Muscle of back (tissue), 11 donors: ENCODE measurements around the gene SEC14L5. TPM values are rescaled to one million over a fixed set of nuclear protein-coding genes. Genes with fewer than 3 reads are reported as not detected.
A peak's percentile ranks its signal among the peaks of the same experiment; 100 is the strongest.

Experiments
- DNase-seq, 3 donors: peaks; one replicate each; pipeline versions ENCODE4 v3.0.0 to v3.0.0-alpha.2; 2013
- polyA plus RNA-seq, 10 donors: library from polyadenylated mRNA; unstranded; fragments of 120-200 nt; gene quantifications; one replicate each; pipeline ENCODE4 v1.2.1, GENCODE V29; 2013; ENCODE audit not compliant: insufficient read length in 10 of 10

SEC14L5 gene
- polyA plus RNA-seq, 10 donors: 0.52 to 1.3 (median 0.80) TPM

DNA sequence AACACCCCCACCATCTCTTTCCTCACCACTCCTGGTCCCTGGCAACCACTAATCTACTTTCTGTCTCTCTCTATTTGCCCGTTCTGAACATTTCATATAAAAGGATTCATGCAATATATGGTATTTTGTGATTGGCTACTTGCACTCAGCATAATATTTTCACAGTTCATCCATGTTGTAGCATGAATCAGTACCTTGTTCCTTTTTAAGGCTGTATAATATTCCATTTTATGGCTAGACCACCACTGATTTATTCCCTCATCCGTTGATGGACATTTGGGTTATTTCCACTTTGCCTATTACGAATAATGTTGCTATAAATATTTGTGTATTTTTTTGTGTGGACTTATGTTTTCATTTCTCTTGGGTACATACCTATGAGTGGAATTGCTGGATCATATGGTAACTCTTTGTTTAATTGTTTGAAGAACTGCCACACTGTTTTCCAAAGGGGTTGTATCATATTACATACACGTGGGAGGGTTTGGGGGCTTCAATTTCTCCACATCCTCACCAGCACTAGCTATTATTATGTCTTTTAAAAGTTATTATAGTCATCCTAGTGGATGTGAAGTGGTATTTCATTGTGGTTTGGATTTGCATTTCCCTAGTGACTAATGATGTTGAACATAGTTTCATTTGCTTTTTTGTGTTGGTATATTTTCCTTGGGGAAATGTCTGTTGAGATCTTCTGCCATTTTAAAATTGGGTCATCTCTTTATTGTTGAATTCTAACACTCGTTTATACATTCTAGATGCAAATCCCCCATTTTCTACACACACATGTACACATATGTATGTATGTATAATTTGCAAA, 26.3 kb downstream of the SEC14L5 start:
- no peak for DNase-seq

DNA sequence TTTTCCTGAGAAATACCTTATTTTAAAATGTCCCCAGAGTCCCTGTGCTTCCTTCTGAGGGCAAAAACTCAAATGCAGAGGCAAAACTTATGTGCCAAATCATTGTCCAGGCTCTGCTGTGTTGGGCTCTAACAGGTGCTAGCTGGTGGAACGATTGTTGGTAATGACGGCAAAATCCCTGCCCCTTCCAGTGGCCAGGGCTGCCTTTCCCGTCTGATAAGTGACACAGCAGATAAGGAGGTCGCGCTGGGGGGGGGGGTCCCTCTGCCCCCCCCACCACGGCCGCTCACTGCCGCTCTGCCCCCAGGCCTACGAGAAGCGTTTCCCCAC, 29.1 kb downstream of the SEC14L5 start:
- DNase-seq: no peak

DNA sequence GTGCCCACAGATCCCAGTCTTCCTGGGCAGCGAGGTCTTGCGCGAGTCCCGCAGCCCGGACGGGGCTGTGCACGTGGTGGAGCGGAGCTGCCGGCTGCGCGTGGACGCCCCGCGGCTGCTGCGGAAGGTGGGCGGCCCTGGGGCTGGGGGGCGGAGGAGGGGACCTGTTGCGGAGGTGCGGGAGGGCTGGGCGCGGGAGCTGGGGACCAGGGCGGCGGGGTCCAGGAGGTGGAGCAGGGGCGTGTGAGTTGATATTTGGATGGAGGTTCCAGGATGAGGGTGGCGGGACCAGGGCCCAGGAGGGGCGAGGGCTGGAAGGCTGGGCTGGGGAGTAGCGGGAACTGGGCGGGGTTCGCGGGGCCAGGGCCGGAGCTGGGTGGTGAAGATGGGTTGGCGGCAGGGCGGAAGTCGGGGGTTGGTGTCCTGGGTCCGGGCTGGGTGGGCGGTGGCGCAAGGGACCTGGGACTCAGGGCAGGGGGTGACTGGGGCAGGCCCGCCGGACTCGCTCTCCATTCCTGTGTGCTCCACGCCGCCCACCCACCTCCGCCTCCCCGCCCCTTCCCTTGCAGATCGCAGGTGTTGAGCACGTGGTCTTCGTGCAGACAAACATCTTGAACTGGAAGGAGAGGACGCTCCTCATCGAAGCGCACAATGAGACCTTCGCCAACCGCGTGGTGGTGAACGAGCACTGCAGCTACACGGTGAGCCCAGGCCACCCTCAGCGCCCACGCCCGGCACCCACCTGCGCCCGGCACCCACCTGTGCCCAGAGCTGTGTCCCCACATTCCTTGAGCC, 29.6 kb downstream of the SEC14L5 start:
- DNase-seq: no peak

DNA sequence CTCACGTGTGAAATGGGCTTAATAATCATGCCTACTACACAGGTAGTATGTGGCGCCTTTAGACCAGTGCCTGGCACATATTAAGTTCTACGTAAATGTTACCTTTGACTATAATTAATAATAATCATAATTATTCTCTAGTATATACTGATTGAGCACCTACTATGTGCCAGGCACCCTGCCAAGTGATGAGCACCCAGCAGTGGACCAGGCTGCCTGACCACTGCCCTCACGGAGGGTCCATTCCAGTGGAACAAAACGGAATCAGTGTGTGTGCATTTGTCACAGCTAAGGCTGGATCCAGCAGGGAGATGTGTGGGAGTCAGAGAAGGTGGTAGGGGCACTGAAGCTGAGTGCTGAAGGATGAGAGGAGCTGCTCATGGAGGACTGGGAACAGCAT, 30.5 kb downstream of the SEC14L5 start:
- DNase-seq: no peak

DNA sequence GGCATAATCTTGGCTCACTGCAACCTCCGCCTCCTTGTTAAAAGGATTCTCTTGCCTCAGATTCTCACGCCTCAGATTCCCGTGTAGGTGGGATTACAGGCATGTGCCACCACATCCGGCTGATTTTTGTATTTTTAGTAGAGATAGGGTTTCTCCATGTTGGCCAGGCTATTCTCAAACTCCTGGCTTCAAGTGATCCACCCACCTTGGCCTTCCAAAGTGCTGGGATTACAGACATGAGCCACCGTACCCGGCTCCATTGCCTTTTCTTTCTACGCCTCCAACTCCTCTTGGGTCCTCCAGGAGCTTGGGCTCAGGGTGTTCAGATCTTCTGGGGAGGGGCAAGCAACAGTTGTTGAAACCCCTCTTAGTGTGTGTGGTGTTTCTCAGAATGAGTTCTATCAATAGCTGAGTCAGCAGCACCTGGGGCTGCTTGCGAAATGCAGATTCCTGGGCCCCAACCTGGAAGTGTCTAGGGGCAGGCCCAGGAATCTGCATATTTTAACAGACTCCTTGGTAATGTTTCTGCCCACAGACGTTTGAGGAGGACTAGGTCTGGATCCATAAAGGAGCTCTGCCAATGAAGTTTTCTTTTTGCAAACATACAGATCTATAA, 31.4 kb downstream of the SEC14L5 start:
- no peak for DNase-seq

DNA sequence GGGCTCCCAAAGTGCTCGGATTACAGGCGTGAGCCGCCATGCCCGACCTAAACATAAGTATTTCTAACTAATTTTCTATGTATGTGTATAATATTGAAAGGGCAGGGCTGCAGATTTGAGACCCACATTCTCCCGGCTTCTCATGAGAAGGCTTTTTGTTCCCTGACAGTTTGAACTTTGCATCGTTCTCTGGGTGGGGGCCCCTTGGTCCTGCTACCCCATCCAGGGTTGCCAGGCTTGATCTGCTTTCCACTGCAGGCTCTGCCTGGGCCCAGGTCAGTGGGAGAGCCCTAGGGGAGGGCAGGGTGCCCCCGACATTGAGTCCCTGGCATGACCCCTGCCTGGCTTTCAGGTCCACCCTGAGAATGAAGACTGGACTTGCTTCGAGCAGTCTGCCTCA, 32.3 kb downstream of the SEC14L5 start:
- DNase-seq: no peak

DNA sequence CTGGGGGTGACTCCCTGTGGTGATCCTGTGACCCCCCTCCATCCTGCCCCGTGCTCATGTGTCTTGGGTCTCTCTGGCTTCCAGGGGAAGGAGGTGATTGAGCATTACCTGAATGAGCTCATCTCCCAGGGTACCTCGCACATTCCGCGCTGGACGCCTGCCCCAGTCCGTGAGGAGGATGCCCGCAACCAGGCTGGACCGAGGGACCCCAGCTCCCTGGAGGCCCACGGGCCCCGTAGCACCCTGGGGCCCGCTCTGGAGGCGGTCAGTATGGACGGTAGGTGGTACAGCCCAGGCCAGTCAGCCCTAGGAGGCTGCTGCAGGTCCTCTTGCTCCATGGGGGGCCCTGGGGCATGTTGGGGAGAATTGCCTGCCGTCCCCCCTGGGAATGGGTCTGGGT, 33.6 kb downstream of the SEC14L5 start:
- no peak for DNase-seq

DNA sequence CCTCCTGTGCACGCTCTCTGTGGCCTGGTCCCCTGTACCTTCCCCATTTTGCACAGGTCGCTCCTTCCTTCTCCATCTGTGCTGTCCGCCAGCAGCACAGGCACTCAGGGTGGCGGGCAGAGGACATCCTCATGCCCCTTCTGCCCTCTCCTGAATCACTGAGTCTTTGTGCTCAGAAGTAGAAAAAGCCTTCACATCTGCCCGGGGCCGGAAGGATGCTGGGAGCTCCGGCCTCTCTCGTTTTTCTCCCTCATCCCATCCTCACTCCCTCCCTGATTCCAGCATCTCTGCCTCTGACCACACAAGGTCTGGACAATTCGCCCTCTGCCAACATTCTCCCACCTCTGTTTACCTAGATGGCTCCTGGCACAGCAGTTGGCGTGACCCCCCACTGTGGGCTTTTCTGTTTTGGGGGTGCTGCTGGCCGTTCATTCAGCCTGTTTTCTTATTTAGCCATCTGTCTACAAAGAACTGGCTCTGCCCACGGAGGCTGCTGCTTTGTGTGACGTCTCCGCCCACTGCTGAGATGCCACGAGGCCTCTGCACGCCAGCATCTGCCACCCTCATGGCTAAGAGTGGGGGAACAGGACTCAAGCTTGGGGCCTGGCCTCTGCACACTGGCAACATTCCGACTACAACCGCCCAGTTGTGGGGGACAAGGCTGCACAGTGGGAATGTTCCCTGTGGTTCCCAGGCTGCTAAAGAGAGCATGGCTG, 36.7 kb downstream of the SEC14L5 start:
- DNase-seq: no peak

DNA sequence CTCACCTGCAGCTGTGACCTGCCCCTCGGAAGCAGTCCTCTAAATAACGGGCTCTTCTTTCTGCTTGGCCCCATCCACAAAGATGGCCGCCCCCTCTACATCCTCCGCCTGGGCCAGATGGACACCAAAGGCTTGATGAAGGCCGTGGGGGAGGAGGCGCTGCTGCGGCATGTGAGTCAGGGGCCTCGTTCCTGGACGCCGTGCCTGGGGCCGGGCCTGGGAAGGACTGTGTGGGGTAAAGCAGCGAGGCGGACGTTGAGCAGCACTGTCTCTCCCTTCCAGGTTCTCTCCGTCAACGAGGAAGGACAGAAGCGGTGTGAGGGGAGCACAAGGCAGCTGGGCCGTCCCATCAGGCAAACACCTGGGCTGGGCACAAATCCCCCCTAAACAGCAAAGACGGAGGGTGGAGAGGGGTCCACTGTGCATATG, 42.5 kb downstream of the SEC14L5 start:
- DNase-seq: no peak

DNA sequence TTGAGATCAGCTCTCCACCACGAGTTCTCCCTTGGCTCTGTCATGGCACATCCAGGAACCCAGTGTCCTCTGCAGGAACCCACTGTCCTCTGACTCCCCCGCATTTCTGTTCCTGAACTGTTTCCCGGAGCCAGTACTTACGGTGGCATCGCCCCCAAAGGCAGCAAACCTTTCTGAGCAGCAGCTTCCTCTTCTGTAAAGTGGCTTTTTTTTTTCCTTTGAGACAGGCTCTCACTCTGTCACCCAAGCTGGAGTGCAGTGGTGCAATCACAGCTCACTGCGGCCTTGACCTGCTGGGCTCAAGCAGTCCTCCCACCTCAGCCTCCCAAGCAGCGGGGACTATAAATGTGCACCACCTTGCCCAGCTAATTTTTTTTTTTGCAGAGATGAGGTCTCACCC, 43.4 kb downstream of the SEC14L5 start:
- DNase-seq: no peak

DNA sequence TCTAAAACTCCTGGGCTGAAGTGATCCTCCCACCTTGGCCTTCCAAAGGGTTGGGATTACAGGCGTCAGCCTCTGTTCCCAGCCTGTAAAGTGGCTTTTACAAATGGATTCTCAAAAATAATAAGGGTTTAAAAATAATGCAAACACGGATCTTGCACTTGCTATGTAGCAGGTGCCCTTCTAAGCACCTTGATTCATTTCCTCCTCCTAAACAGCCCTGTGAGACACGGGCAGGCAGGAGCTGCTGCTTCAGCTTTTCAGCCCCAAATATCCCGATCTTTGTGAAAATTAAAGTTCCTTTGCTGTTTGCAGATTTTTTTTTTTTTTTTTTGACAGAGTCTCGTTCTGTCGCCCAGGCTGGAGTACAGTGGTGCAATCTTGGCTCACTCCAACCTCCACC, 43.9 kb downstream of the SEC14L5 start:
- no peak for DNase-seq

DNA sequence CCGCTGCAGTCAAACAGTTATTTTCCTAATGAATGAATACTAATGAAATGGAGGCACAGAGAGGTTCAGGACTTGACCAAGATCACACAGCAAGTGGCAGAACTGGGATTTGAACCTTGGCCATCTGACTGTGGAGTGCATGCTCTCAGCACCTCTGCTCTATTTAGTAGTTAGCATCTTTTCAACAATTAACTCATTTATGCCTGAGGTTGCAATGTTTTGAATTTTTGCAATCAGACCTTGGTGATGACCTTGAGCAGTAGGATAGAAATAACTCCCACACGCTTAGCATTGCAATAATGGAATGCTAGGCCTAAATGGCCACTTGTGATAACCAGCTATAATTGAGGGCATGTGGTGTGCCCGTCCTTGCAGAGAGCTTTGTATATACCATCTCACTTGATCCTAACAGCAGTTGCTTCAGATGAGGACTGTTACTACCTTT, 44.6 kb downstream of the SEC14L5 start:
- DNase-seq: no peak

DNA sequence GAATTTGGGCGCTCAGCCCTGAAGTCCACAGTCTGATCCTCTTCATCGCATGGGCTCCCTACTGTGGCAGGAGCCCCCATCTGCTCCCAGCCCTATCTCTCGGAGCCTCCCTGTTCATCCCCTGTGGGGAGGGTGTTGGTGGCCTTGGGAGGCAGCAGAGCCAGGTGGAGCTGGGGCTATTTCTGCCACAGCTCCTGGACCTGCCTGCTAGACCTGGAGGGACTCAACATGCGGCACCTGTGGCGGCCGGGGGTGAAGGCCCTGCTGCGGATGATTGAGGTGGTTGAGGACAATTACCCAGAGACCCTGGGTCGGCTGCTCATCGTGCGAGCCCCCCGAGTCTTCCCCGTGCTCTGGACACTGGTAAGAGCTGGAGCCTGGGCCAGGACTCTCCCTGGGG, 45.1 kb downstream of the SEC14L5 start:
- no peak for DNase-seq

DNA sequence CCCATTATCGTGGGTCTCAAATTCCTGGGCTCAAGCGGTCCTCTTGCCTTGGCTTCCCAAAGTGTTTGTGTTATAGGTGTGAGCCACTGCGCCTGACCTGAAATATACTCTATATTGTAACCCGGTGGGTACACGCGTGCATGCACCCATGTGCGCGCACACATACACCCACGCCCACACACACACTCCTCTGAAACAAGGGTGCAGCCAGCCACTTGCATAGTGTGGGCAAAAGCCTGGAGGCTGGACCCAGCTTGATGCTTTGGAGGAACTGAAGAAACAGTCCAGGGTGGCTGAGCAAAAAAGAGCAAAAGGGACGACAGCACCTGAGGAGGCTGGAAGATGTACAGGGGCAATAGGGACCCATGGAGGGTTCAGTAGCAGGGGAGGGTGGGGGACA, 45.7 kb downstream of the SEC14L5 start:
- no peak for DNase-seq

DNA sequence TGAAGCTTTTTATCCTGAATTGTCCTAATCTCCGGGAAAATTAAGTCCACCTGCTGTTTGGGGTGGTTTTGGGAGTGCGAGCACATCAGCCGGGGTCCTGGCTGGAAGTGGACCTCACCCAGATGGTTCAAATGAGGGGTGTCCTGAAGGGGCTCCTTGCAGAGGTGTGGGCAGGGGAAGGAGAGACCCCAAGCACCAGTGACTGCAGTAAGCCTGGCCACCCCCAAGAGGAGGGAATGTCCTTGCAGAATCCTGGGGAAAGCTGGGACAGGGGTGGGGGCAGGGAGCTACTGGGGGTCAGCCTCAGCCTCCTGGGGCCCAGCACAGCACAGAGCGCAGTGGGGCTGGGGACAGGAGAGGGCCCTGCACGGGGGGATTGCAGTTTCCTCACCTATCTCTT, 46.2 kb downstream of the SEC14L5 start:
- DNase-seq: no peak

DNA sequence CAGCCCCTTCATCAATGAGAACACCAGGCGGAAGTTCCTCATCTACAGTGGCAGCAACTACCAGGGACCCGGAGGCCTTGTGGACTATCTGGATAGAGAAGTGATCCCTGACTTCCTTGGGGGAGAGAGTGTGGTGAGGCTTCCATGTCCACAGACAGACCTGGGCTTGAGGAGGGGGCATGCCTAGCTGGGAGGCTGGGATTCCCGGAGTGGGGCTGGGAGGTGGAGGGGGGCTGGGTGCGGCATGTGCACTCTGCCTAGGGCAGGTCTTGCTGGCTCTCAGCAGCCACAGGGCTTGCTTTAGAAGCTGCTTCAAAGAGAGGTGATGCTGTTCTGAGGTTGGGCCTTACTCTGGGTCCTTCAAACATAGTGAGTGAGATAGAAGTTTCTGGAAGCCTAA, 47.8 kb downstream of the SEC14L5 start:
- DNase-seq: no peak

DNA sequence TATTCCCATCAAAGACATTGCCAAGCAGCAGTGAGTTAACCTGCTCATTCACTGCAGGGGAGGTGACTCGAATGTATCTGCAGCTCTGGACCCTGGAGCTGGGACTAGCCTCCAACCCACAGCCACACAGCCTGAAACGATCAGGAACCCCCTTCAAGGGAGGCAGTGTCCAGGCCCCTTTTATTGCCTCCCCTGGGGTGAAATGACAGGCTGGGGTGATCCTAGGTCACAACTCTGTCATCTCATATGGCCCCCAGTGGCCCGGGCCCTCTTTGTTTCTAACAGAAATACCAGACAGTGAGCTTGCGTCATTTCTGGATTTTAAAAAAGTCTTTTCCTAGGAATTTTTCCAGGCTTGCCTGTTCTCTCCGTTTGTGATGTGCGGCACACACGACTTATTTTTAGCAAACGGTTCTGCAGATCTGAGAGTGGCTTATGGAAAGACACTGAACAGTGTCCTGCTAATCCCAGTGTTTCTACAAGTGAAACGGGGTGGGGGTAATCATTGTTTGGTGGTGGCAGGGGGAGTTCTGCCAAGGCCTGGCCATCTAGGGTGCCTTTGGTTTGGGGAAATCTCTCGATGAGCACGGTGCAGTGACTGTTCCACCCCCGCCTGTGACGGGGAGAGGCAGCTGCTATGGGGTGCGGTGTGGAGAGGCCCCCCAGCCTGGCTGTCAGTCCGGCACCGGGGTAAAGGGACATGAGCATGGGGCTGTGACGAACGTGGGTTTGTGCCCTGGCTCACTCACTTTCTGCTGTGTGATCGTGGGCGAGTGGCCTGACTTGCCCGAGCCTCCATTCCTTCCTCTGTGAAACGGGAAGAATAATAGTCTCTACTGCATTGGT, 48.4 kb downstream of the SEC14L5 start:
- DNase-seq: peak in 2 of 3 donors; percentile 29 to 48

DNA sequence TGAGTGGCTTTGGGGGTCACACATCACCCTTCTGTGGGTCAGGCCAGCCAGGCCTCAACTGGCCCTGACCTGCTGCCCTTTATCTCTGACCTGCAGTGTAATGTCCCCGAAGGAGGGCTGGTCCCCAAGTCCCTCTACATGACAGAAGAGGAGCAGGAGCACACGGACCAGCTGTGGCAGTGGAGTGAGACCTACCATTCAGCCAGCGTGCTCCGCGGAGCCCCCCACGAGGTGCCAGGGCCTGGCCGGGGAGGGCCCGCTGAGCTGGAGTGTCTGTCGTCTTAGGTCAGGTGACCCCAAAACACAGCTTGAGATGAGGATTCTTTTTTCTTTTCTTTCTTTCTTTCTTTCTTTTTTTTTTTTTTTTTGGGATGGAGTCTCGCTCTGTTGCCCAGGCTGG, 49.1 kb downstream of the SEC14L5 start:
- no peak for DNase-seq

DNA sequence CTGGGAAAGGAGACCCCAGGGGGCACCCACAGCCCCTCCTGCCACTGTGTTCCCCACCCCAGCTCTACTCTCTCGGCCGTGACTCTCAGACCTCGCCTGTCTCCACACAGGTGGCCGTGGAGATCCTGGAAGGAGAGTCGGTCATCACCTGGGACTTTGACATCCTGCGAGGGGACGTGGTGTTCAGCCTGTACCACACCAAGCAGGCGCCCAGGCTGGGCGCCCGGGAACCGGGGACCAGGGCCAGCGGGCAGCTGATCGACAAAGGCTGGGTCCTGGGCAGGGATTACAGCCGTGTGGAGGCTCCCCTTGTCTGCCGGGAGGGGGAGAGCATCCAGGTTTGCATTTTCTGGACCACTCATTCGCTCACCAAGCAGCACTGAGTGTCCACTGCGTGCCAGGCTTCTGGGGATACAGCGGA, 50.2 kb downstream of the SEC14L5 start:
- DNase-seq: no peak

DNA sequence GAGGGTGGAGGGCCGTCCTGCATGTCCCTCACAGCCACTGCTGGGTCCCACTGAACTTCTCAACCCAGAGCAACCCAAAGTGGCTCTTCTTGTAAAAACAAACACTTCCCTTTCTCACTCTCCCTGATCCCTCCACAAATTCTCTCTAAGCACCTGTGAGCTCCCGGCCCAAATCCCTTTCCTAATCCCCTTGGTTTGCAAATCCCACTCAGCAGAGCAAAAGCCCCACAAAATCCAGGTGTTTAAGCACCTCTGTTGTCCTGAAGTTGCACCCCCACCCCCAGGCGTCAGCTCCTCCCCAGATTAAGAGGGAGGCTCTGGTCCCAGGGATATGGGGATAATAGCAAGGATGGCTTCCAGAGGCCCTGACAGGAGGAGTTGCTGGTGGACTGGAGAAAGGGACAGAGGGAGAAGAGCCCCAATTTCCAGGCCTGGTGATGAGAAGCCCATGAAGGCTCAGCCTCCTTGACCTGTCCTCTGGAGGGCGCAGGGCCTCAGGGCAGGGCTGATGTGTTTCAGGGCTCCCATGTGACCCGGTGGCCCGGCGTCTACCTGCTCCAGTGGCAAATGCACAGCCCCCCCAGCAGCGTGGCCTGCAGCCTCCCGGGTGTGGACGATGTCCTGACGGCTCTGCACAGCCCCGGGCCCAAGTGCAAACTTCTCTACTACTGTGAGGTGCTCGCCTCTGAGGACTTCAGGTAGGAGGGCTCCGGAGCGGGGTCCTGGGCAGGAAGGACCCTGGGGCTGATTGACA, 52.6 kb downstream of the SEC14L5 start:
- DNase-seq: no peak
